ENCODE measurements around the gene LOXL3.

Gene LOXL3

DNA sequence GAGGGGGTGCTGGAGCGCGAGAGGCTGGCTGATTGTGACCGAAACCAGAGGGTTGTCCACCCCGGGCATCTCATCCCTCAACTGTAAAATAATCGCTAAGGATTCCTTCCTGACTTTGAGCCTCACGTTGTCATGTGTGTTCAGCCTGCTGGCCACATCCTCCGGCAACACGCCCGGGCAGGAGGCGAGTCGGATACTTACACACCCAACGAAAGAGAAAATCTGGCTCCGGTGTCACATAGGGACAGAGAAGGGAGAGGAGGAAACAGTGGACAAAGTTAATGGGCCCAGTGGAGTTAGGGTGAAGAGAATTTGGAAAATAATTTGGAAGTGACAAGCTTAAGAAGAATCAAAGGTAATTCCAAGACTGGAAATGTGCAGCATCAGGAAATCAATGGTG is 37.1 kb downstream of the LOXL3 start:
- Histone ChIP-seq H3K27ac (ENCODE audit: low read length) (no peak overlapping the region), H3F3A (ENCODE audit: insufficient read depth, low read length) (no peaks in the 10 kb centered on the region), H3K79me2 (ENCODE audit: low read length) (no peaks in the 10 kb centered on the region), H4K20me1 (ENCODE audit: insufficient read depth, low read length) (no peaks in the 10 kb centered on the region), H3K4me1 (ENCODE audit: low read length) (peaks cover 4% of the 10 kb centered on the region; the same call in 1 of the 2 replicates), H3K4me2 (ENCODE audit: low read depth, low read length) (no peak overlapping the region), H3K9me2 (replicated peaks; ENCODE audit: insufficient read depth, low read length) (no peaks in the 10 kb centered on the region), H3K9ac (ENCODE audit: low read length) (no peak overlapping the region), H3K9me3 (replicated peaks; ENCODE audit: insufficient read depth, low read length) (no peaks in the 10 kb centered on the region), H2AFZ (ENCODE audit: low read length) (no peak overlapping the region), H3K36me3 (replicated peaks; ENCODE audit: insufficient read depth, low read length) (no peaks in the 10 kb centered on the region), H3K4me3 (ENCODE audit: low read length) (no peak overlapping the region), H3K27me3 (replicated peaks; ENCODE audit: insufficient read depth, low read length) (peaks cover 79% of the 10 kb centered on the region)
- no peak for DNase-seq
- TF ChIP-seq EZH2 (optimal IDR thresholded peaks at IDR 0.05; ENCODE audit: low read depth, low read length) (no peak), EZH2phosphoT487 (IDR thresholded peaks at IDR 0.05; ENCODE audit: low read length) (no peak)
- TF ChIP-seq, protein P1, sequence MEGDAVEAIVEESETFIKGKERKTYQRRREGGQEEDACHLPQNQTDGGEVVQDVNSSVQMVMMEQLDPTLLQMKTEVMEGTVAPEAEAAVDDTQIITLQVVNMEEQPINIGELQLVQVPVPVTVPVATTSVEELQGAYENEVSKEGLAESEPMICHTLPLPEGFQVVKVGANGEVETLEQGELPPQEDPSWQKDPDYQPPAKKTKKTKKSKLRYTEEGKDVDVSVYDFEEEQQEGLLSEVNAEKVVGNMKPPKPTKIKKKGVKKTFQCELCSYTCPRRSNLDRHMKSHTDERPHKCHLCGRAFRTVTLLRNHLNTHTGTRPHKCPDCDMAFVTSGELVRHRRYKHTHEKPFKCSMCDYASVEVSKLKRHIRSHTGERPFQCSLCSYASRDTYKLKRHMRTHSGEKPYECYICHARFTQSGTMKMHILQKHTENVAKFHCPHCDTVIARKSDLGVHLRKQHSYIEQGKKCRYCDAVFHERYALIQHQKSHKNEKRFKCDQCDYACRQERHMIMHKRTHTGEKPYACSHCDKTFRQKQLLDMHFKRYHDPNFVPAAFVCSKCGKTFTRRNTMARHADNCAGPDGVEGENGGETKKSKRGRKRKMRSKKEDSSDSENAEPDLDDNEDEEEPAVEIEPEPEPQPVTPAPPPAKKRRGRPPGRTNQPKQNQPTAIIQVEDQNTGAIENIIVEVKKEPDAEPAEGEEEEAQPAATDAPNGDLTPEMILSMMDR (IDR thresholded peaks at IDR 0.05; ENCODE audit: low read length), result no peak

DNA sequence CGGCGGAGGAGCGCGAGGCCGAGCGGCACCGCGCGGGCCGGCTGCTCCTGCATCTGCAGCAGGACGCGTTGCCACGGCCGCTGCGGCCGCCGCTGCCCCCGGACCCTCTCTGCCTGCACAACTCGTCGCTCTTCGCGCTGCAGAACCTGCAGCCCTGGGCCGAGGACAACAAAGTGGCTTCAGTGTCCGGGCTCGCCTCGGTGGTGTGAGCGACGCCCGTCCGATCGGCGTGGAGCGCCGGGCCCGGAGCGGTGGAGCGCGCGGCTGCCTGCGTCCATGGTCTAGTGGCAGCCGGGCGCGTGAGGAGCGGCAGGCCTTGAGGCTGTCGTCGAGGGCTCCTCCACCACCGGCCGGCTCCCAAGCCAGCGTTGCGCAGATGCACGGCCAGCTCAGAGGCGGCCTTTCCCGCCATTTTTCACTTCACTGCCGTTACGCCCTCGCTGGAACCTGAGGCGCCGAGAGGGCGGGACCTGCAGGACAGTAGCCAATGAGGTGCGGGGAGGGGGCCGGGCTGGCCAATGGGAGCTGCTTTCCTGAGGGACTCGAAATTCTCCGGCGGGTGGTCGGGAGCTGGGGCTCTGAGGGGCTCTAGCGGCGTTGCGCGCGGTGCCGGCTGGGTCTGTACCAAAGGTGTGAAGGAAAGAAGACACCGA is 37.6 kb downstream of the LOXL3 start:
- Histone ChIP-seq H3K36me3 (replicated peaks; ENCODE audit: insufficient read depth, low read length) (no peaks in the 10 kb centered on the region), H3K27me3 (replicated peaks; ENCODE audit: insufficient read depth, low read length) (peaks cover 85% of the 10 kb centered on the region), H3K9me3 (replicated peaks; ENCODE audit: insufficient read depth, low read length) (no peaks in the 10 kb centered on the region), H3K9me2 (replicated peaks; ENCODE audit: insufficient read depth, low read length) (no peaks in the 10 kb centered on the region), H3F3A (ENCODE audit: insufficient read depth, low read length) (no peaks in the 10 kb centered on the region), H3K79me2 (ENCODE audit: low read length) (no peaks in the 10 kb centered on the region), H3K4me1 (ENCODE audit: low read length) (peaks cover 4% of the 10 kb centered on the region; the same call in 1 of the 2 replicates), H3K4me3 (ENCODE audit: low read length) (no peak overlapping the region), H2AFZ (ENCODE audit: low read length) (no peak overlapping the region), H3K9ac (ENCODE audit: low read length) (no peak overlapping the region), H3K27ac (ENCODE audit: low read length) (no peak overlapping the region), H4K20me1 (ENCODE audit: insufficient read depth, low read length) (no peaks in the 10 kb centered on the region), H3K4me2 (ENCODE audit: low read depth, low read length) (no peak overlapping the region)
- no peak for DNase-seq
- TF ChIP-seq, protein P1 (IDR thresholded peaks at IDR 0.05; ENCODE audit: low read length), result no peak
- TF ChIP-seq EZH2 (optimal IDR thresholded peaks at IDR 0.05; ENCODE audit: low read depth, low read length), result no peak
- TF ChIP-seq EZH2phosphoT487 (IDR thresholded peaks at IDR 0.05; ENCODE audit: low read length), result no peak

GRCh38 chr2:74515271-74515980 is 38.3 kb downstream of the LOXL3 start:
- peaks cover 4% of the 10 kb centered on the region; the same call in 1 of the 2 replicates for H3K4me1 ChIP-seq (ENCODE audit: low read length)
- no peaks in the 10 kb centered on the region for H3F3A ChIP-seq (ENCODE audit: insufficient read depth, low read length)
- peaks cover 89% of the 10 kb centered on the region for H3K27me3 ChIP-seq (replicated peaks; ENCODE audit: insufficient read depth, low read length)
- no peak overlapping the region for H3K4me3 ChIP-seq (ENCODE audit: low read length)
- H3K9me2 ChIP-seq (replicated peaks; ENCODE audit: insufficient read depth, low read length), result no peaks in the 10 kb centered on the region
- H3K9me3 ChIP-seq (replicated peaks; ENCODE audit: insufficient read depth, low read length), result no peaks in the 10 kb centered on the region
- no peak for DNase-seq
- H3K79me2 ChIP-seq (ENCODE audit: low read length), result no peaks in the 10 kb centered on the region
- TF ChIP-seq EZH2phosphoT487 (IDR thresholded peaks at IDR 0.05; ENCODE audit: low read length), result no peak
- TF ChIP-seq EZH2 (optimal IDR thresholded peaks at IDR 0.05; ENCODE audit: low read depth, low read length), result no peak
- TF ChIP-seq, protein P1 (IDR thresholded peaks at IDR 0.05; ENCODE audit: low read length), result no peak
- no peak overlapping the region for H3K9ac ChIP-seq (ENCODE audit: low read length)
- no peaks in the 10 kb centered on the region for H3K36me3 ChIP-seq (replicated peaks; ENCODE audit: insufficient read depth, low read length)
- no peak overlapping the region for H3K4me2 ChIP-seq (ENCODE audit: low read depth, low read length)
- H2AFZ ChIP-seq (ENCODE audit: low read length), result no peak overlapping the region
- H3K27ac ChIP-seq (ENCODE audit: low read length), result no peak overlapping the region
- no peaks in the 10 kb centered on the region for H4K20me1 ChIP-seq (ENCODE audit: insufficient read depth, low read length)
